HG03159 (cell line): Measurements from ENCODE around the gene HYDIN.
"Not testable (repeated sequence)": the region's sequence is repeated elsewhere in the genome, so short reads cannot be mapped to it uniquely, and the experiment has no call there.

ENCODE experiments used
- ATAC-seq: cut with Tn5 transposase; IDR thresholded peaks from one replicate; pipeline ENCODE4 v1.9.1; 2021; ENCODE audit warnings: mild to moderate bottlenecking, moderate library complexity; ENCODE audit not compliant: unreplicated experiment

Gene HYDIN

DNA sequence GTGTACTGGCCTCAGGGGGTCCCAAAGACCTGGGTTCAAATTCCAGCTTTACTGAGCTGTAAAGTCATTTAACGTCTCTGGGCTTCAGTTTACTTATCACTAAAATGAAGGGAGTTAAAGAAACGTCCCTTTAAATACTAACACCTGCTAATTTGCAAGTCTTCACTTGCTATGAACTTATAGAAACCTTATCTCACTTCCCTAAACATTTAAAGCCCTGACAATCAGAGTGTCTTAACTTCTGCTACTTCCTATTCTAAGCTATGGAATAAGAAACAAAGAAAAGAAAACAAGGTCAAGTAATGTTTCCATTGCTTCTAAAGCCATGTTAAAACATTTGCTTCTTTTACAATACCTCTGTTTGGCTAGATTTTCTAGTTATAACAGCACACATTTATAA is 87.3 kb downstream of the HYDIN start:
- not testable (repeated sequence) for ATAC-seq

DNA sequence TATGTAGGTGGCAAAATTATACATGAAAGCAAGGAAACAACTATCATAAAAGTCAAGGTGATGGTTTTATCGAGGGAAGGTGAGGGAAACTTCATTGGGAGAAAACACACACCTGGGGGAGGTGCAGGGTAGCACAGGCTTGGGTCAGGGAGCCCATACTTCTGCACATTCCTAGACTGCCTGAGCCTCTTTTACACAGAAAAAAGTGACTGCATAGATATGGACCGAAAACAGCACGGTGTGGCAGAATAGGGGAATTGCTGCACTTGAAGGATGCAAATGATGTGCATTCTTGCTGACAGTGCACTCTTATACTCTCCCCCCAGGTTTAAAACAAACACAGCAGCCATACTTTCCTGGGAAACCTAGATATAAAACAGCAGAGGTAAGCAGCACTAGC is 120.0 kb downstream of the HYDIN start:
- ATAC-seq, result not testable (repeated sequence)

DNA sequence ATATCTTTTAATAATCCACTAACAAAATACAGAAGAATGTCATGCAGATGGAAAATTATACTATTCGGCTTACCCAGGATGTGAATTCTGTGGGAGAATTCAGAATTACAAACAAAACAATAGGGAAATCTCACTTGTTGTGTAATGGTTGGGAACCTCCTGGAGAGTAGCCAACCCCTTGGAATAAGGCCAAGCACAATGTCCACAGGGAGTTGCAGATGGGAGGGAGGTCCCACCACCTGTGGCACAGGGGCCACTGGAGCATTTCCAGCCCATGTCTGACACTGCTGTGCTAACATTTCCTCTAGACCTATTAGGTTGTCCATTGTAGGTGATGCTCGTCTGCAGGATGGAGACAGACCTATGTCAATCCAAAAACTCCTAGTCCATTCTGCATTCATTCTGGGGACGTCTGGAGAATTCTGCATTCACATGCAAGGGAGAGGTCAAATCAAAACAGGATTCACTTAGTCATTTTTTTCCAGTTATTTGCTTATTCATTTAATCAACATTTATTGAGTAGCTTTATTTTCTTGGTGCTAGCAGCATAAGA is 120.8 kb downstream of the HYDIN start:
- ATAC-seq, result not testable (repeated sequence)

DNA sequence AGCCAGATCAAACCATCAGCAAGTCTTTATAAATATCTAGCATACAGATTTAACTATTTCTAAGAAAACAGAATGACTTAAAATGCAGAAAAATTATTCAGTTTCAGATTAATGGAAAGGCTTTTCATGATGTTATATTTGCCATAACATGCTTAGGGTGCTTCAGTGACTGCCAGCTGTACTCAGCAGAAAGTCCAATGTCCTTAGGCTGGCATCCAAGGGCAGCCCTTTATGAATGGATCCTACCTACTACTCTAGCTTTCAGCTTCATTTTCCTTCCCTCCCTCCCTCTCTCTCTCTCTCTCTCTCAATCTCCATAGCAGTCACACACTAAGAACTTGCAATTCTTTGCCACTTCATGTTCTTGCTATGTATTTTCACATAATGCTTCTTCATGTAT is 124.6 kb downstream of the HYDIN start:
- ATAC-seq, result not testable (repeated sequence)

DNA sequence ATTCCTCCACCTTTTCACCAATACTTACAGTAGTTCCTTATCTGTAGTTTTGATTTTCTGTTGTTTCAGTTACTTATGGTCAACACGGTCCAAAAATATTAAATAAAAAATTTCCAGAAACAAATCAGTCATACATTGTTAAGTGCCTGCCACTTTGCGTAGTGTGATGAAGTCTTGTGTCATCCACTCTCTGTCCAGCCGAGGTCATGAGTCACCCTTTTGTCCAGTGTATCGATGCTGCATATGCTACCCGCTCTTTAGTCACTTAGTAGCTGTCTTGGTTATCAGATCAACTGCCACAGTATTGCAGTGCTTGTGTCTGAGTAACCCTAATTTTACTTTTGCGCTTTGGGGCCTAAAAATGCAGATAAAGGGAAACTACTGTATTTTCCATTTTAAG is 146.9 kb downstream of the HYDIN start:
- ATAC-seq, result not testable (repeated sequence)

- ATAC-seq, result not testable (repeated sequence)
These were observed 149.7 kb downstream of the HYDIN start for GRCh38 chr16:71080777-71081176.

GRCh38 chr16:71080262-71080661 is 150.3 kb downstream of the HYDIN start:
- not testable (repeated sequence) for ATAC-seq

DNA sequence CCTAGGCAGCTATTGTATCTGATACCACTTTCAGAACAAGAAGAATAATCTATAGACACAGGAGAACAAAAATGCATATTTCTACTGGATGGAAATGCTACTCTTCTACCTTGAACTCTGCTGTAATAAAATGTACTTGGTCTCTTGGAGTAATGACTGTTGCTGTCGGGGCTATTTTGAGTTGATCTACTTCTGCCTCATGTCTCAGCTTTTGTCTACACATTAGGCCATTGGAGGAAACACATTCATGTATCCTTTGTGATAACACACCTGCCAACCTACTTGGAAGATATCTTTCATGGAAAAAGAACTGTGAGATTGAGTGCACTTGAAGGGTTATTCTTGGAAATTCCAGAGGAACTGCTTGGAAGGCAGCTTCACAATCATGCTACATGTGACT is 159.9 kb downstream of the HYDIN start:
- not testable (repeated sequence) for ATAC-seq

DNA sequence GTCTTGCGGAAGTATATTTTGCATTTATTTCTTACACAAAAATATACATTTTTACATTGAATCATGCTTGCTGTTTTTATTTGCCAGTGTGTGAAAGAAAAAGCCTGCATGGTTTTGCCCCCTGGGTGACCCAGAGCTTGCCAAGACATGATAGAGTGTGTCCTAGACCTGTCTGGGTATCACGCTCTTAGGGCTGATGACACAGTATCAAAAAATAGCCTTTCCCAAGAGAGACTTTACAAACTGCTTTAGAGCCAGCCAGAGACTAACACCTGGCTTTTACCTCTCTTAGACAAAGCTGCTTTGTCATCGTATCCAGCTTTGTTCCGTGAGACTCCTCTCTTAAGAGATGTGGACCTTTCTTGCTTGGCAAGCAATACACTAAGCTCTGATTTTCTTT is 160.7 kb downstream of the HYDIN start:
- not testable (repeated sequence) for ATAC-seq

- ATAC-seq, result not testable (repeated sequence)
These were observed 176.5 kb downstream of the HYDIN start for GRCh38 chr16:71053897-71054609.

GRCh38 chr16:71050307-71050706 is 180.2 kb downstream of the HYDIN start:
- not testable (repeated sequence) for ATAC-seq

DNA sequence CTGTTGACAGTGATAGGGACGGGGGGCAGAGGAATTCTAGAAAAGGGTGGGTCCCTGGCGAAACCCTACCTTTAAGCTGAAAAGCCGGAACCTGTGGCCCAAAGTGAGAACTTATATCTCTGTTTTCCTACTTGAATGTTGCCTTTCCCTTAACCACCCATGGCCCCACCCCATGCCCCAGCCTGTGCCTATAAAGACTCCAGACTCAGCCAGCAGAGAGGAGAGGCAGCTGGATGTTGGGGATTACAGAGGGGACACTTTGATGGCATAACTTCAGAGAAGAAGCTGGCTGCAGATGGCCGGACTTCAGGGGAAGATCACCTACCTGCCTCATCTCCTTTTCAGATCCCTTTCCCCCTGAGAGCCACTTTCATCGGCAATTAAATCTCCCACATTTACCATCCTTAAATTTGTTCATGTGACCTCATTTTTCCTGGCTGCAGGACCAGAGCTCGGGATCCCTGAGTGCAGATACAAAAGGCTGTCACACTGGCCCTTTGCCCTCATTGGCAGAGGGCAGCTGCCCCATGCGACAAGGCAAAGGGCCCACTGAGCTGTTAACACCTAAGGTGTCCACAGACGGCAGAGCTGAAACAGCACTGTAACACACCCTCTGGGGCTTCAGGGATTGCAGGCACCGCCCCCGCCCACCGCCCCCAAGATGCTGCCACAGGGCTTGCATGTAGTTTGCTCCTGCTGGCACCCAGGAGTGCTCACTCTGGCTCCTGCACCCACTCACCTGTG is 191.0 kb downstream of the HYDIN start:
- not testable (repeated sequence) for ATAC-seq

DNA sequence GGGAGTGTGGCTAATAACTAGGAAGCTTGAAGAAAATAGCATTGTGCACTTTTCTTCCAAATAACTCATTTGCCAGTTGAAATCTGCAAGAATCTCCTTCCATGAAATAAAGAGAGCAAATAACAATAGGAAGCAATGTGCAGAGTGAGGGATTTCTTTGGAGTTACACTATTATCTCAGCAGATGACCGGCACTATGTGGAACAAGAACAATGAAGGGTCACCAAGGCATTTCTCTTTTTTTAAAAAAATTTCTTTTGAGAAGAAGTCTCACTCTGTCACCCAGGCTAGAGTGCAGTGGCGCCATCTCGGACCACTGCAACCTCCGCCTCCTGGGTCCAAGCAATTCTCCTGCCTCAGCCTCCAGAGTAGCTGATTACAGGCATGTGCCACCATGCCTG is 192.1 kb downstream of the HYDIN start:
- ATAC-seq, result not testable (repeated sequence)

GRCh38 chr16:71037987-71038386 is 192.5 kb downstream of the HYDIN start:
- ATAC-seq, result not testable (repeated sequence)

- ATAC-seq, result not testable (repeated sequence)
These were observed 202.3 kb downstream of the HYDIN start for GRCh38 chr16:71028032-71028727.

DNA sequence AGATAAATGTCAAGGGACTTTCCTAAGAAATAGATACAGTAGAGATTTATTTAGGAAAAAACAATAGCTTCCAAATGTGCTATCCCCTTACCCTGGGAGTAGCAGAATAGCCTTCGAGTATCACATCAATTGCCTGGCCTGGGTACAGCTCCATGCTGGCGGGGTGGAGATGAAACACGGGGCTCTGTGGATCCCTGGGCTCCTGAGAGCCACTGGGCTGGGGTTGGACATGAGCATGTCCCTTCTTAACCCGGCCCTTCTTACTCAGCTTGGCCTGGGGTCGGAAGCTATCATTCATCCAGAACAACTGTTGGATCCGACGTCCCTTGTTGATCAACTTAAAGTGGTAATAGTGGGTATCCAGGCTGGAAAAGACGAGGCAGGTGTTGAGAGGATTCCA is 203.0 kb downstream of the HYDIN start:
- not testable (repeated sequence) for ATAC-seq

- ATAC-seq, result not testable (repeated sequence)
These were observed 206.6 kb downstream of the HYDIN start for GRCh38 chr16:71023851-71024439.

DNA sequence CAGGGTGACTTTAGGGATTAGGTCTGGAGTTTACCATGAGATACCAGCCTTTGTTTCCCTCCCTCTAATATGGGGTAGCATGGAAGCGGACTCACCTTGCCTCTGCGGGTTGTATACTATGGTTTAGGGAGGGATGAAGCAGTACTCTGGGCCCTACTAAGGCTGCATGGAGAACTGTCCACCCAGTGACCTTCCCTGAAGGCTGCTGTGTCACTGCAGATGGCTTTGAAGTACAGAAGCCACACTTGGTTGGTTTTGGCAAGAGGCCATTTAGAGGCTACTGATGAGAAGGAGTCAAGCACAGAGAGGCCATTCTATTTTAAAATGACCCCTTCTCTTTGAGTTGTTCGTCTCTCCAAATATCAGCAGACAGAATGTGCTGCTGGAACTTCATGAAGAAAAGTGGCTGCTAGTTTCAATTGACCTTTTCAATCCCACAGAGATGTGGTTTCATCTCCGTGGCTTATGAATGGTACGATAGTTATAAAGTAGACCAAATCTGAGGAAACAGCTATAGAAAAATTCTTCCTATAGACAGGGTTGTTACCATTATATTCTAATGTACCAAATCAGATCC is 208.5 kb downstream of the HYDIN start:
- ATAC-seq, result not testable (repeated sequence)

- not testable (repeated sequence) for ATAC-seq
These were observed 211.3 kb downstream of the HYDIN start for GRCh38 chr16:71019067-71019682.

DNA sequence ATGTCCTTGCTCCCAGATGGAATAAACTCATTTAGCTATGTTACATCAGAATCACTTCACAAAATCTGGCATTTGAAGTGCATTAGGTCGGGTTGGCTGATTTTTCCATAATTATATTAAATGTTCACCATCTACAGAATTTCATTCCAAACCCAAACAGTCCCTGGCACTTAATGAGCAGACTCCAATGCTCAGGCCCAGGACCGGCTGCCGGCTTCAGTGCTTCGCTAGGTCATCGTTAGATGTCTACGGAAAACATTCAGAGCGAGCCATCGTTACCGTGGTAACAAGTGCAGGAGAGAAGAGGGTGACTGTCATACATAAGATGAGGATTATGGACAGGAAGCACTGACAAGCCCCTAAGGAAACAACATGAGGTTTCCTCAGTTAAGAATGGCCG is 215.1 kb downstream of the HYDIN start:
- not testable (repeated sequence) for ATAC-seq
